Measurements from ENCODE around the gene LBP. TPM values are rescaled to one million over a fixed set of nuclear protein-coding genes. Genes with fewer than 3 reads are reported as not detected.

Gene LBP
- total RNA-seq, 1 donor from 2014 or later: not detected

DNA sequence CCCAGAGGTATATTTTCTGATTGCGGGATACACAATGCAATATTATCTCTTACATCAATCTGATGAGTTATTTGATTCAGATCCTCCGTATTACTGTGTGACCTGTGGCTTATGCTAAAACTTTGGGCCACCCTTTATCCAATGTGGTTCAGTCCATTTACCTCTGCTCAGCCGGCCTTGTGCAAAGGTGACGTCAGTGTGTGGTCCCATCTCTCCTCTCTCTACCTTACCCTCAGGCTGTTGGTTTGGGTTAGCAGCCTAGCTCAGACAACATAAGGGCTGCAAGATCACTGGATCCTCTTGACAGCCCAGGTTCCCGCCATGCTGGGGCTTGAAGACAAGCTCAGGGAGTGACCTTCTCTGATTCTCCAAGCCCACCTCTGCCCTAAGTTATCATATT lies 55.8 kb downstream of the LBP start:
- Mint-ChIP-seq H3K27me3 (ENCODE audit: unreplicated experiment) (peaks cover 7% of the 10 kb centered on the region), H3K9me3 (ENCODE audit: unreplicated experiment) (peaks cover 5% of the 10 kb centered on the region), H3K4me1 (ENCODE audit: low read depth, unreplicated experiment) (no peaks in the 10 kb centered on the region), H3K27ac (ENCODE audit: unreplicated experiment) (no peak overlapping the region), H3K36me3 (ENCODE audit: unreplicated experiment) (peaks cover 4% of the 10 kb centered on the region), H3K4me3 (ENCODE audit: unreplicated experiment) (no peak overlapping the region)
- no peak for DNase-seq
- TF ChIP-seq CTCF (IDR thresholded peaks at IDR 0.05; ENCODE audit: partially characterized antibody, unreplicated experiment): no peak

GRCh38 chr20:38402816-38403215 lies 56.5 kb downstream of the LBP start:
- H3K27ac Mint-ChIP-seq (ENCODE audit: unreplicated experiment): no peak overlapping the region
- TF ChIP-seq CTCF (IDR thresholded peaks at IDR 0.05; ENCODE audit: partially characterized antibody, unreplicated experiment): no peak
- DNase-seq: no peak
- H3K36me3 Mint-ChIP-seq (ENCODE audit: unreplicated experiment): peaks cover 4% of the 10 kb centered on the region
- H3K4me1 Mint-ChIP-seq (ENCODE audit: low read depth, unreplicated experiment): no peaks in the 10 kb centered on the region
- H3K4me3 Mint-ChIP-seq (ENCODE audit: unreplicated experiment): no peak overlapping the region
- H3K27me3 Mint-ChIP-seq (ENCODE audit: unreplicated experiment): peaks cover 7% of the 10 kb centered on the region
- peaks cover 5% of the 10 kb centered on the region for H3K9me3 Mint-ChIP-seq (ENCODE audit: unreplicated experiment)

DNA sequence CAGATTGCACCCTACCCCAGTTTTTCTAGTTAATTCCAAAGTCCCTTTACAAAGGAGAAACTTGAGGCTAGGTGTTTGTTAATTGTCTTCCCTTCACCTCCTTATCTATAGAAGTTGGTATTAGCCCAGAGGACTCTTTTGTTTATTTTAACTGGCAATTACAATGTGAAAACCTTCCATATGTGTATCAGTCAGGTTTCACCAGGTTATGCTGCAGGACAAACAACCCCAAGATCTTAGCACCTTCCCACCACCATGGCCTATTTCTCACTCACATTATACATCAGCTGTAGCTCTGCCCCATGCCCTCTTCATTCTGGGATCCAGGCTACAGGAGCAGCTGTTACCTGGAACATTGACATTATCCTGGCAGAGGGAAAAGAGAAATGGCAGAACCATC lies 57.7 kb downstream of the LBP start:
- peaks cover 5% of the 10 kb centered on the region for H3K9me3 Mint-ChIP-seq (ENCODE audit: unreplicated experiment)
- peaks cover 7% of the 10 kb centered on the region for H3K27me3 Mint-ChIP-seq (ENCODE audit: unreplicated experiment)
- TF ChIP-seq CTCF (IDR thresholded peaks at IDR 0.05; ENCODE audit: partially characterized antibody, unreplicated experiment): no peak
- no peak overlapping the region for H3K4me3 Mint-ChIP-seq (ENCODE audit: unreplicated experiment)
- no peaks in the 10 kb centered on the region for H3K4me1 Mint-ChIP-seq (ENCODE audit: low read depth, unreplicated experiment)
- DNase-seq: no peak
- no peak overlapping the region for H3K27ac Mint-ChIP-seq (ENCODE audit: unreplicated experiment)
- peaks cover 4% of the 10 kb centered on the region for H3K36me3 Mint-ChIP-seq (ENCODE audit: unreplicated experiment)

DNA sequence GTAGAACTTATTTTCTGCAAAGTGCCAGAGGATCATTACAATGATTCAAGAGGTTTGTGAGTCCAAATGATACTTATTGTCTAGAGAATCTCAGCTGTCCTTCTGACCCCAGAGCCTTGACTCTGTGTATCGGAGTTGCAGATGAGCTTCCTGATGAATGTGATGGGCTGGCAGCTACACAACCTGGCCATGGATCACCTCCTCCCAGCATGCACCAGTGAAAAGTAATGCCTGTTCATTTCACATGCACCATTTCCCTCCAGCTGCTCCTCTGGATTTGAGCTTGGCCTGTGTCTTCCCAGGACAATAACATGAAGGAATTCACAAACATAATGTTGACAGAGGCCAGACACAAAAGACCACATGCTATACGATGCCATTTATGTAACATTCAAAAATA lies 58.9 kb downstream of the LBP start:
- peaks cover 6% of the 10 kb centered on the region for H3K27me3 Mint-ChIP-seq (ENCODE audit: unreplicated experiment)
- no peak for TF ChIP-seq CTCF (IDR thresholded peaks at IDR 0.05; ENCODE audit: partially characterized antibody, unreplicated experiment)
- DNase-seq: no peak
- peaks cover 5% of the 10 kb centered on the region for H3K9me3 Mint-ChIP-seq (ENCODE audit: unreplicated experiment)
- H3K4me1 Mint-ChIP-seq (ENCODE audit: low read depth, unreplicated experiment): no peaks in the 10 kb centered on the region
- H3K27ac Mint-ChIP-seq (ENCODE audit: unreplicated experiment): no peak overlapping the region
- H3K36me3 Mint-ChIP-seq (ENCODE audit: unreplicated experiment): peaks cover 4% of the 10 kb centered on the region
- no peak overlapping the region for H3K4me3 Mint-ChIP-seq (ENCODE audit: unreplicated experiment)

DNA sequence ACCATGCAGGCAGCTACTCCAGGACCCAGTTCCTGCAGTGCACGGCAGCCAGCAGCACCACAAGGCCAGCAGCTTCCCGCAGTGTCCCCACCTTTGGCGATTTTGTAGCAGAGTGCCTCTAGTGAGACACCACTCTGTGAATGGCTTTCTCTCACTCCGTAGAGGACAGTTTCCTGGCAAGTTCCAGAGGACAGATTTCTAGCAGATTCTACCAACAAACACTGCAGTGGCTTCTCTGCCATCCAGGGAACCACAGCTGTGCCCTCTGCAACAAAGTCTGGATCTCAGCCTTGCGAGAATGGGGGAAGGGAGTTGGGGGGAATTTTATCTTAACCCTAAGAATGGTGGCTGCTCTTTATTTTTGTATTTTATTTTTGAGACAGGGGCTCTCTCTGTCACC lies 60.2 kb downstream of the LBP start:
- DNase-seq: no peak
- Mint-ChIP-seq H3K4me3 (ENCODE audit: unreplicated experiment) (no peak overlapping the region), H3K9me3 (ENCODE audit: unreplicated experiment) (peaks cover 5% of the 10 kb centered on the region), H3K27me3 (ENCODE audit: unreplicated experiment) (peaks cover 5% of the 10 kb centered on the region), H3K36me3 (ENCODE audit: unreplicated experiment) (peaks cover 4% of the 10 kb centered on the region), H3K27ac (ENCODE audit: unreplicated experiment) (no peak overlapping the region), H3K4me1 (ENCODE audit: low read depth, unreplicated experiment) (no peaks in the 10 kb centered on the region)
- TF ChIP-seq CTCF (IDR thresholded peaks at IDR 0.05; ENCODE audit: partially characterized antibody, unreplicated experiment): no peak
